VCaP (cell line): Measurements from ENCODE around the gene MRPL4.
A peak's percentile ranks its signal among the peaks of the same experiment; 100 is the strongest.

Source experiments
- H3K27ac ChIP-seq: fragments of 450-650 bp; 2 replicates; pipeline ENCODE4 v1.5.1; 2017
- TF ChIP-seq, protein P1 (sequence below): fragments of 450-650 bp; conservative IDR thresholded peaks from 2 replicates; pipeline ENCODE4 v1.5.1; 2017; ENCODE audit warnings: mild to moderate bottlenecking, moderate library complexity

The MRPL4 gene

DNA sequence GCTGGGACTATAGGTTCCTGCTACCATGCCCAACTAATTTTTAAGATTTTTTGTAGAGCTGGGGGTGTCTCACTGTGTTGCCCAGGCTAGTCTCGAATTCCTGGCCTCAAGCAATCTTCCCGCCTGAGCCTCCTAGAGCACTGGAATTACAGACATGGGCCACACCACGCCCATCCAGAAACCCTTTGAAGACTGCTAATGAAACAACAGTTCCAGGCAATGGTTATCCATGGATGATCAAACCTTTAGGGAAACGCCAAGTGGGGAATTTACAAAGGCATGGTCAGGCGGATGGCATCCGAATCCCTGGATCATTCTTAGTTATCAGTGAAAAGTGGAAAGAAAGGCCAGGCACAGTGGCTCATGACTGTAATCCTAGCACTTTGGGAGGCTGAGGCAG, 40.3 kb upstream of the MRPL4 start:
- H3K27ac ChIP-seq, result no peak overlapping the region
- TF ChIP-seq, protein P1, sequence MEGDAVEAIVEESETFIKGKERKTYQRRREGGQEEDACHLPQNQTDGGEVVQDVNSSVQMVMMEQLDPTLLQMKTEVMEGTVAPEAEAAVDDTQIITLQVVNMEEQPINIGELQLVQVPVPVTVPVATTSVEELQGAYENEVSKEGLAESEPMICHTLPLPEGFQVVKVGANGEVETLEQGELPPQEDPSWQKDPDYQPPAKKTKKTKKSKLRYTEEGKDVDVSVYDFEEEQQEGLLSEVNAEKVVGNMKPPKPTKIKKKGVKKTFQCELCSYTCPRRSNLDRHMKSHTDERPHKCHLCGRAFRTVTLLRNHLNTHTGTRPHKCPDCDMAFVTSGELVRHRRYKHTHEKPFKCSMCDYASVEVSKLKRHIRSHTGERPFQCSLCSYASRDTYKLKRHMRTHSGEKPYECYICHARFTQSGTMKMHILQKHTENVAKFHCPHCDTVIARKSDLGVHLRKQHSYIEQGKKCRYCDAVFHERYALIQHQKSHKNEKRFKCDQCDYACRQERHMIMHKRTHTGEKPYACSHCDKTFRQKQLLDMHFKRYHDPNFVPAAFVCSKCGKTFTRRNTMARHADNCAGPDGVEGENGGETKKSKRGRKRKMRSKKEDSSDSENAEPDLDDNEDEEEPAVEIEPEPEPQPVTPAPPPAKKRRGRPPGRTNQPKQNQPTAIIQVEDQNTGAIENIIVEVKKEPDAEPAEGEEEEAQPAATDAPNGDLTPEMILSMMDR, result no peak

DNA sequence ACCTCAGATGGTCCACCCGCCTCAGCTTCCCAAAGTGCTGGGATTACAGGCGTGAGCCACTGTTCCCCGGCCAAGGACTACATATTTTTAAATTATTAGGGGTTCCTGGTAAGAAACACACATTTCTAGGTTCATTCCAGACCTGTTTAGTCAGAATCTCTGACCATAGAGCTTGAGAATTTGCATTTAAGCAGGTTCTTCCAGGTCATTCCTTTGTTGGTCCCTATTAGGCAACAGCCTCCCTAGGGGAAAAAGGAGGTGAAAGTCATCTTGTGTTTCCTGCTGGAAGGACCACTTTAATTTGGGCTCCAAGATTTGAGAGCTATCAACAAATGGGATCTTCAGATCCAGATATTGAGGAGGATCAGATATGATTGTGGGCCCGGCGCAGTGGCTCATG, 37.2 kb upstream of the MRPL4 start:
- TF ChIP-seq, protein P1, result no peak
- H3K27ac ChIP-seq, result no peak overlapping the region

DNA sequence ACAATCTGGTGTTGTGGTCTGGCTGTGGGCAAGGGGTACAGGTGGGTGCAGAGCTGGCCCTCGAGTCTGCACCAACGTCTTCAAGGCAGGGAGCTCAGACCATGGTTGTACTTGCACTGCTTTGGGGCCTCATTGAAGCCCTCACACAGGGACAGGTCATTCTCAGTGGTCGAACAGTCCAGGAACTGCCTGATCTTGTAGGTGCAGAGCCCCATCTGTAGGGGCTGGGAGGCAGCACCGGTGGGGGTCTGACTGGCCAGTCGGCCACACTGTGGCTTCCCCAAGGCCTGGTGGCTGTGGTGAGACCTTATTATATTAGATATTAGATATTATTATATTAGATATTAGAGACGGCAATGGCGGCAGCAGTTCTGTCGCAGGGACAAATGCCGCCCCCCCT, 34.9 kb upstream of the MRPL4 start:
- H3K27ac ChIP-seq, result no peak overlapping the region
- TF ChIP-seq, protein P1, result no peak

DNA sequence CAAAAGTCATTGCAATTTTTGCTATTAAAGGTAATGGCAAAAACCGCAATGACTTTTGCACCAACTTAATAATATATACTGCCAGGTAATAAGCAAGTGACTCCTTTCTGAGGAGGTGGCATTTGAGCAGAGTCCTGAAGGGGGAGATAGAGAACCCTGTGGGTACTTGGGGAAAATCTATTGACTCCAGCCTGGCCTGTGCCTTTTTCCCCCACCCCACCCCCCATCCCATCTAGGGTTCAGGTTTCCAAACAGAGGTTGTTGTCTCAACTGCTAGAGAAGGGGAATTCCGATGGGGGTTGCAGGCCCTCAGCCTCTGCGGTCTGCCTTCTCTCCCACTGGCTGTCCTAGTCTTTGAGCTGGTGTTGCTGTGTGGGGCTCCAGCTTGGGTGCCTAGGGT, 32.3 kb upstream of the MRPL4 start:
- TF ChIP-seq, protein P1, result peak; percentile 12; the same call in 1 of the 2 replicates
- no peak overlapping the region for H3K27ac ChIP-seq

DNA sequence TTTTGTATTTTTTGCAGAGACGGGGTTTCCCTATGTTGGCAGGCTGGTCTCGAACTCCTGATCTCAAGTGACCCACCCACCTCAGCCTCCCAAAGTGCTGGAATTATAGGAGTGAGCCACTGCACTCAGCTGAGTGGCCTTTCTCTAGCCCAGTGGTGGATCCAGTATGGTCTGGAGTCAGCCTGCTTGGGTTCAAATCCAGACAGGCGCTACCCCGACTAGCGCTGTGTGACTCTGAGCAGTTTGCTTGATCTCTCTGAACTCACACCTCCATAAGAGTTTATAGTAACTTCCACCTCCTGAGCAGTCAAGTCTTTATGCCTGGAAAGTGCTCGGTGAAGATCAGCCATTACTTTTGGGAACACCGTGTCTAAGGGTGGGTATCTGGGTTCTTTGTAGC, 31.3 kb upstream of the MRPL4 start:
- no peak overlapping the region for H3K27ac ChIP-seq
- TF ChIP-seq, protein P1, result no peak

DNA sequence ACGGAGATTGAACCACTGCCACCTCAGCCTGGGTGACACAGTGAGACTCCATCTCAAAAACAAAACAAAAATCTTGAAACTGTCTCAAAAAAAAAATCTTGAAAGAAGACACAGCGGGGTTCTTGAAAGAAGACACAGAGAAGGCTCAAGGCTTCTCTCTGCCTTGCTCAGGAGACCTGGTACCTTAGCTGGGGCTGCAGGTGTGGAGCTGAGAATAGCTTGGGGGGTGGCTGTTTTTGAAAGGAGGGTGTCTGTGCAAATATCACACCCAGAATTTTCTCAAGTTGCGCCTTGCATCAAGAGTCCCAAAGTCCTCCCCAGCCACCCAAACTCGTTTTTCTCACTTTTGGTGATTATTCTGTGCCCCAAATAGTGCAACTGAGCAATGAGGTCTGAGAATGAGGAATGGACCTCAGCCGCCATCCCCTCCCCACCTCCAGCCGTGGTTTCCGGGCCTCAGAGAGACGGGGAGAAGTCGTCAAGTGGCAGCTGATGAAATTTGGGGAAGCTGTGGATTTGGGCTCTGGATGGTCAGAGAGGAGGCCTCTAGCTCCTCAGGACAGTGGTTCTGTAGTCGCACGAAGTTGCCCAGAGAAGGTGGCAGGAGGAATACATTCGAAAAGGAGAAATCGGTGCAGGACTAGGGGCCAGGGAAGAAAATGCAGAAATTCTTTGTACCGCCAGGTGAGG, 29.7 kb upstream of the MRPL4 start:
- no peak overlapping the region for H3K27ac ChIP-seq

DNA sequence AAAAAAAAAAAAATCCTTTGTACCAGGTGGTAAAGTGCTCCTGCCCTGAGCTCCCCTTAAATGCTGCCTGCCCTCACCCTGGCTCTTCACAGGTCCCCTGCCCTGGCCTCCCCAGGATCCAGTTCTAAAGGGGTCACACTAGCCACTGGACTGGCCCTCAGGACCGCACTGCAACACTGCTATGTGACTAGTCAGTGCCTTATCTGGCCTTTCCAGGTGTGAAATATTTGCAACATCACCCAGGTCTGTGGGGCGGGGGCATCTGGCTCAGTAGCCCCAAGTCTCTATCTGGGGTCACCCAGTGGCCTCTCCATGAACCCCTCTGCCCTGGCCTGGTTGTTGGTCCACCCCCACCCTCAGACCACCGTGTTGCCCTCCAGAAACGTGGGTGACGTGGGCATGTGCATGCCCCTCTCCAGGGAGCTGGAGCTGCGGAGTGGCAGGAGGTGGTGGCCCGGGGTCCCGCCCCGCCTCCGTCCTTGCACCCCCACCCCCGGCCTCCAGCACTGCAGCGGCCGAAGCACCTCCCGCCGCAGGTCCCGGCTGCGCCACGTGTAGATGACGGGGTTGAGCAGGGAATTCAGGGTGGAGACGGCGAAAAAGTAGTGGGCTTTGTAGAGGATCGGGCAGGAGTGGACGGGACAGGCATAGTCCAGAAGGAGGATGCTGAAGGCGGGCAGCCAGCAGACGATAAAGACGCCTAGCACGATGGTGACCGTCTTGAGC, 28.4 kb upstream of the MRPL4 start:
- TF ChIP-seq, protein P1, result no peak
- no peak overlapping the region for H3K27ac ChIP-seq

More for the DNA sequence above, 29.7 kb upstream of the MRPL4 start:
- TF ChIP-seq, protein P1, result no peak
